HepG2 (cell line): ENCODE results near the gene C5AR1. TPM values are rescaled to one million over a fixed set of nuclear protein-coding genes. Genes with fewer than 3 reads are reported as not detected.

Experiments used
- ATAC-seq: fragments of 200-7000 bp; cut with Tn5 transposase; 3 replicates; pipeline ENCODE4 v1.9.1; 2020; ENCODE audit warnings: mild to moderate bottlenecking, moderate library complexity
- BruUV-seq: library from RNA; stranded (reverse); fragments of 400-500 nt; replicated peaks from 2 replicates; lab custom pipeline; 2021; lab: Mats Ljungman, UMichigan
- CTCF ChIA-PET: fragments of 300-600 bp; formaldehyde crosslinking; extraction: SDS; loops from one replicate; lab custom pipeline; 2021; ENCODE audit warnings: low total read pairs, inconsistent platforms, low intra/inter-chr PET ratio; lab: Yijun Ruan, JAX
- POLR2A ChIA-PET: fragments of 350-600 bp; sonication (Branson Sonifier 250); formaldehyde crosslinking; loops from one replicate; lab custom pipeline; 2020; ENCODE audit warnings: antibody characterized with exemption, inconsistent platforms; lab: Yijun Ruan, JAX
- DNase-seq: peaks from one replicate; pipeline ENCODE4 v3.0.0-alpha.2; 2015; ENCODE audit warnings: low spot score
- FAIRE-seq: peaks from 3 replicates; lab custom pipeline; 2011; peaks lifted over from hg19 to GRCh38; lab: Jason Lieb, UNC
- H2AFZ ChIP-seq: one replicate; pipeline ENCODE4 v1.6.1; 2011; ENCODE audit warnings: low read length, inconsistent platforms
- H3K27ac ChIP-seq: fragments of 300-600 bp; 3 replicates; pipeline ENCODE4 v1.8.0; 2011; ENCODE audit warnings: mixed run types, mild to moderate bottlenecking, mixed read lengths, low read length, inconsistent platforms; ENCODE audit not compliant: insufficient read depth; ENCODE audit errors: extremely low read length
- H3K27me3 ChIP-seq, 2 experiments: fragments of 200-600 bp in 1 of 2; 2 replicates in 1 of 2; 3 replicates in 1 of 2; pipeline versions ENCODE4 v1.6.0 to v1.8.0; 2011; ENCODE audit warnings: low read length in 2 of 2, mild to moderate bottlenecking in 2 of 2, moderate library complexity in 2 of 2, inconsistent platforms in 1 of 2; ENCODE audit not compliant: insufficient read depth in 2 of 2, control insufficient read depth in 1 of 2
- H3K36me3 ChIP-seq, 2 experiments: fragments of 200-600 bp in 1 of 2; replicated peaks in 1 of 2; 2 replicates in 1 of 2; 3 replicates in 1 of 2; pipeline versions ENCODE4 v1.5.1 to v1.8.0; 2011; ENCODE audit warnings: low read length in 2 of 2, inconsistent platforms in 1 of 2; ENCODE audit not compliant: insufficient read depth in 2 of 2, control insufficient read depth in 1 of 2
- H3K4me1 ChIP-seq: 2 replicates; pipeline ENCODE4 v1.5.1; 2012; ENCODE audit warnings: low read length, inconsistent platforms; ENCODE audit not compliant: insufficient read depth
- H3K4me2 ChIP-seq: 2 replicates; pipeline ENCODE4 v1.6.0; 2011; ENCODE audit warnings: low read depth, low read length, inconsistent platforms
- H3K4me3 ChIP-seq, 3 experiments: fragments of 200-600 bp in 1 of 3; sonication (generic), shearing (Covaris generic) in 1 of 3; replicated peaks in 1 of 3; 2 replicates each; pipeline ENCODE4 v1.5.1; 2011 to 2016; ENCODE audit warnings: low read length in 3 of 3, inconsistent platforms in 2 of 3, low read depth in 2 of 3, mild to moderate bottlenecking in 2 of 3, control low read depth in 1 of 3, mixed read lengths in 1 of 3; ENCODE audit not compliant: insufficient read depth in 1 of 3
- H3K79me2 ChIP-seq: one replicate; pipeline ENCODE4 v1.6.1; 2011; ENCODE audit warnings: low read length, inconsistent platforms; ENCODE audit not compliant: insufficient read depth
- H3K9ac ChIP-seq: 2 replicates; pipeline ENCODE4 v1.6.0; 2011; ENCODE audit warnings: mild to moderate bottlenecking, low read depth, low read length, inconsistent platforms; ENCODE audit not compliant: insufficient read depth
- H3K9me3 ChIP-seq: 2 replicates; pipeline ENCODE4 v1.5.1; 2012; ENCODE audit warnings: mild to moderate bottlenecking, low read length
- H4K20me1 ChIP-seq: 2 replicates; pipeline ENCODE4 v1.6.0; 2011; ENCODE audit warnings: inconsistent platforms, mild to moderate bottlenecking, low read length, moderate library complexity; ENCODE audit not compliant: insufficient read depth
- DZIP1 ChIP-seq: sonication (generic); formaldehyde crosslinking; IDR thresholded peaks from 2 replicates; pipeline ENCODE4 v1.5.0; 2020; ENCODE audit warnings: mild to moderate bottlenecking, missing genetic modification reagents
- HNRNPLL ChIP-seq: fragments of 200-400 bp; formaldehyde crosslinking; IDR thresholded peaks from 2 replicates; pipeline ENCODE4 v1.6.1; 2017; ENCODE audit warnings: mild to moderate bottlenecking, low read depth, low read length; ENCODE audit not compliant: poor library complexity, severe bottlenecking
- KDM5B ChIP-seq: sonication (generic); formaldehyde crosslinking; IDR thresholded peaks from 2 replicates; pipeline ENCODE4 v1.4.0; 2020; ENCODE audit warnings: missing genetic modification reagents, mild to moderate bottlenecking, borderline replicate concordance
- PITX1 ChIP-seq: sonication (generic); formaldehyde crosslinking; IDR thresholded peaks from 2 replicates; pipeline ENCODE4 v1.5.1; 2020; ENCODE audit warnings: mild to moderate bottlenecking, missing genetic modification reagents
- RFX5 ChIP-seq: IDR thresholded peaks from 2 replicates; pipeline ENCODE4 v1.6.1; 2011; ENCODE audit warnings: low read depth, low read length, improper control_type of control experiment
- SIN3A ChIP-seq: IDR thresholded peaks from 2 replicates; pipeline ENCODE4 v1.6.1; 2011; ENCODE audit warnings: low read depth, mild to moderate bottlenecking, control low read depth, low read length, borderline replicate concordance
- SYNCRIP ChIP-seq: fragments of 200-400 bp; formaldehyde crosslinking; IDR thresholded peaks from 2 replicates; pipeline ENCODE4 v1.6.1; 2018; ENCODE audit warnings: mild to moderate bottlenecking, low read depth, low read length; ENCODE audit not compliant: insufficient read depth
- ZBTB40 ChIP-seq, 2 experiments: fragments of 450-650 bp in 1 of 2; sonication (generic) in 1 of 2; formaldehyde crosslinking in 1 of 2; IDR thresholded peaks; 2 replicates each; pipeline versions ENCODE4 v1.6.1 to v1.8.0; 2016 to 2022; ENCODE audit warnings: antibody characterized with exemption in 1 of 2, mild to moderate bottlenecking in 1 of 2, missing genetic modification reagents in 1 of 2
- ZFP36L2 ChIP-seq: sonication (generic); formaldehyde crosslinking; IDR thresholded peaks from 2 replicates; pipeline ENCODE4 v1.4.0; 2020; ENCODE audit warnings: missing genetic modification reagents
- ZNF3 ChIP-seq: IDR thresholded peaks from 2 replicates; pipeline ENCODE4 v1.7.0; 2017; ENCODE audit warnings: inconsistent platforms
- WGBS: methylation state at CpG from one replicate; pipeline ENCODE4 v1.1.6; 2017; ENCODE audit warnings: low lambda C conversion rate; 5-methylcytosine and 5-hydroxymethylcytosine counted together
- in situ Hi-C: cut with HindIII; loops from 2 replicates; pipeline ENCODE4 v1.10.0; 2017; ENCODE audit warnings: low pct_unique_long_range_greater_than_20kb; ENCODE audit not compliant: extremely low pct_ligation_motif_present
- intact Hi-C: fragments of 100-400 bp; cut with micrococcal nuclease; formaldehyde crosslinking; loops from one replicate; pipeline ENCODE4 v1.10.0; 2022; ENCODE audit not compliant: unreplicated experiment
- polyA plus RNA-seq, 8 experiments: library from polyadenylated mRNA; depleted of rRNA in 3 of 8; stranded (reverse) in 7 of 8; unstranded in 1 of 8; fragments of >200 nt; fragmentation: Illumina TruSeq in 4 of 8; extraction: Trizol in 4 of 8; gene quantifications; 2 replicates each; pipeline versions ENCODE4 v1.2.1 to v1.2.3, GENCODE V29; 2011 to 2016; ENCODE audit warnings: low read depth in 4 of 8, missing spikeins in 1 of 8, mixed read lengths in 1 of 8; ENCODE audit not compliant: insufficient read depth in 1 of 8
- total RNA-seq, 5 experiments: library from RNA; depleted of rRNA; stranded (reverse); fragments of >200 nt; fragmentation: Illumina TruSeq; extraction: Trizol; gene quantifications; 2 replicates each; pipeline ENCODE4 v1.2.3, GENCODE V29; 2016; ENCODE audit warnings: low read depth in 1 of 5

C5AR1 gene
- total and polyA plus RNA-seq, 2 of the 13 experiments (the other 11 are each of a cell fraction or from before 2014, with no cell fraction given), result 0.07 to 1.6 TPM

GRCh38 chr19:47321630-47322029, 12.0 kb downstream of the C5AR1 start:
- no peak overlapping the region for H3K9ac ChIP-seq
- intact Hi-C loops, result no loop called here
- no peaks in the 10 kb centered on the region for H3K9me3 ChIP-seq
- H3K79me2 ChIP-seq, result no peaks in the 10 kb centered on the region
- DNase-seq (no peak), ATAC-seq (no peak), FAIRE-seq (no peak)
- no peak overlapping the region for H3K27ac ChIP-seq
- CTCF ChIA-PET, result no interaction called here
- H3K36me3 ChIP-seq, result no peaks in the 10 kb centered on the region
- TF ChIP-seq ZBTB40 (IDR thresholded peaks at IDR 0.05) (no peak), ZBTB40 (CRISPR knock-in tag; IDR thresholded peaks at IDR 0.05) (no peak), SIN3A (no peak), DZIP1 (CRISPR knock-in tag) (no peak), PITX1 (CRISPR knock-in tag) (no peak), SYNCRIP (no peak), ZNF3 (CRISPR knock-in tag) (no peak), RFX5 (no peak), KDM5B (CRISPR knock-in tag) (no peak), HNRNPLL (no peak), ZFP36L2 (CRISPR knock-in tag) (no peak)
- H3K4me3 ChIP-seq, result no peak overlapping the region
- no TSS peak for BruUV-seq
- 63% methylated on average over 1 of the region's 1 CpG for WGBS
- POLR2A ChIA-PET, result no interaction called here
- no peak overlapping the region for H2AFZ ChIP-seq
- H4K20me1 ChIP-seq, result no peaks in the 10 kb centered on the region
- H3K4me1 ChIP-seq, result peaks cover 22% of the 10 kb centered on the region
- peaks cover 3 to 7% of the 10 kb centered on the region in 2 experiments; a peak in 1 of 5 replicates for H3K27me3 ChIP-seq
- no peak overlapping the region for H3K4me2 ChIP-seq
- in situ Hi-C loops, result no loop called here
